Measurements from ENCODE around the gene LMF2. TPM values are rescaled to one million over a fixed set of nuclear protein-coding genes. Genes with fewer than 3 reads are reported as not detected.
"Not testable (repeated sequence)": the region's sequence is repeated elsewhere in the genome, so short reads cannot be mapped to it uniquely, and the experiment has no call there.

LMF2 gene
- total and polyA plus RNA-seq, 2 of the 4 experiments (the other 2 are of a cell fraction): 16.8 to 82.6 TPM

DNA sequence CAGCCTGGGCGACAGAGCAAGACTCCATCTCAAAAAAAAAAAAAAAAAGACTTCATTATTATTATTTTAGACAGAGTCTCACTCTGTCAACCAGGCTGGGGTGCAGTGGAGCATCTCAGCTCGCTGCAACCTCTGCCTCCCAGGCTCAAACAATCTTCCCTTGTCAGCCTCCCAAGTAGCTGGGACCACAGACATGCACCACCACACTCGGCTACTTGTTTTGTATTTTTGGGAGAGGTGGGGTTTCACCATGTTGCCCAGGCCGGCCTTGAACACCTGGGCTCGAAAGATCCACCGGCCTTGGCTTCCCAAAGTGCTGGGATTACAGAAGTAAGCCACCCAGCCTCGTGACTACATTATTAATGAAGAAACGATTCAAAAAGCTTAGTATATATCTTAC lies 27.6 kb upstream of the LMF2 start:
- in situ Hi-C loops (cut with MboI; ENCODE audit: low sequenced_read_pairs): no loop called here
- CTCF ChIA-PET: no interaction called here
- H2AK5ac ChIP-seq (ENCODE audit: low read depth, low read length): no peak overlapping the region
- no peak overlapping the region for H2AFZ ChIP-seq (replicated peaks; ENCODE audit: low read length, poor library complexity)
- H3K4me3 ChIP-seq (ENCODE audit: insufficient read depth, low read depth, low read length): no peak overlapping the region
- H3K56ac ChIP-seq (ENCODE audit: extremely low read depth, insufficient read depth, low read length): no peak overlapping the region
- no peaks in the 10 kb centered on the region for H4K20me1 ChIP-seq (ENCODE audit: insufficient read depth, low read length)
- TF ChIP-seq, protein P1, sequence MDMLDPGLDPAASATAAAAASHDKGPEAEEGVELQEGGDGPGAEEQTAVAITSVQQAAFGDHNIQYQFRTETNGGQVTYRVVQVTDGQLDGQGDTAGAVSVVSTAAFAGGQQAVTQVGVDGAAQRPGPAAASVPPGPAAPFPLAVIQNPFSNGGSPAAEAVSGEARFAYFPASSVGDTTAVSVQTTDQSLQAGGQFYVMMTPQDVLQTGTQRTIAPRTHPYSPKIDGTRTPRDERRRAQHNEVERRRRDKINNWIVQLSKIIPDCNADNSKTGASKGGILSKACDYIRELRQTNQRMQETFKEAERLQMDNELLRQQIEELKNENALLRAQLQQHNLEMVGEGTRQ (IDR thresholded peaks at IDR 0.05; ENCODE audit: low read depth, low read length): no peak
- no peak for TF ChIP-seq CHD1 (IDR thresholded peaks at IDR 0.05; ENCODE audit: low read depth, low read length)
- no peak for TF ChIP-seq MAFK (IDR thresholded peaks at IDR 0.05; ENCODE audit: low read depth, low read length)
- TF ChIP-seq, protein P2, sequence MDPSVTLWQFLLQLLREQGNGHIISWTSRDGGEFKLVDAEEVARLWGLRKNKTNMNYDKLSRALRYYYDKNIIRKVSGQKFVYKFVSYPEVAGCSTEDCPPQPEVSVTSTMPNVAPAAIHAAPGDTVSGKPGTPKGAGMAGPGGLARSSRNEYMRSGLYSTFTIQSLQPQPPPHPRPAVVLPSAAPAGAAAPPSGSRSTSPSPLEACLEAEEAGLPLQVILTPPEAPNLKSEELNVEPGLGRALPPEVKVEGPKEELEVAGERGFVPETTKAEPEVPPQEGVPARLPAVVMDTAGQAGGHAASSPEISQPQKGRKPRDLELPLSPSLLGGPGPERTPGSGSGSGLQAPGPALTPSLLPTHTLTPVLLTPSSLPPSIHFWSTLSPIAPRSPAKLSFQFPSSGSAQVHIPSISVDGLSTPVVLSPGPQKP (IDR thresholded peaks at IDR 0.05; ENCODE audit: borderline replicate concordance, low read depth, low read length): no peak
- TF ChIP-seq BHLHE40 (IDR thresholded peaks at IDR 0.05; ENCODE audit: low read depth, low read length): no peak
- no peak overlapping the region for H3K23ac ChIP-seq (ENCODE audit: low read depth, low read length)
- no peak overlapping the region for H4K91ac ChIP-seq (ENCODE audit: insufficient read depth, low read depth, low read length)
- H3K9ac ChIP-seq (ENCODE audit: low read depth, low read length): no peak overlapping the region
- H3K36me3 ChIP-seq (ENCODE audit: control insufficient read depth, insufficient read depth, low read length): no peaks in the 10 kb centered on the region
- DNase-seq (no peak), ATAC-seq (ENCODE audit: low read depth) (no peak)
- intact Hi-C loops (cut with micrococcal nuclease): no loop called here
- POLR2A ChIA-PET (ENCODE audit: unreplicated experiment): no interaction called here
- peaks cover 21% of the 10 kb centered on the region for H3K4me1 ChIP-seq (ENCODE audit: control insufficient read depth, insufficient read depth, low read length)
- H3K9me3 ChIP-seq (ENCODE audit: control insufficient read depth, insufficient read depth, low read length): no peaks in the 10 kb centered on the region
- H2BK15ac ChIP-seq (ENCODE audit: low read depth, low read length): no peak overlapping the region
- H3K14ac ChIP-seq (replicated peaks; ENCODE audit: low read depth, low read length): no peak overlapping the region
- H3K79me1 ChIP-seq (ENCODE audit: low read depth in 1 of 2, low read length in 2 of 2): no peaks in the 10 kb centered on the region; a peak in 1 of 4 replicates
- no peak overlapping the region for H3K18ac ChIP-seq (ENCODE audit: low read depth, low read length)
- H3K27ac ChIP-seq (ENCODE audit: insufficient read depth, low read length): no peak overlapping the region
- peaks cover 7% of the 10 kb centered on the region for H3K9me1 ChIP-seq (ENCODE audit: insufficient read depth, low read length)
- no peak overlapping the region for H3K4ac ChIP-seq (ENCODE audit: low read depth, low read length)
- H3K27me3 ChIP-seq (ENCODE audit: control insufficient read depth, insufficient read depth, low read length): peaks cover 5% of the 10 kb centered on the region; the same call in 1 of the 2 replicates
- WGBS, 2 experiments (ENCODE audit: extremely low coverage in 2 of 2, insufficient read length in 1 of 2): no CpG with 5 or more reads among the region's 8 CpGs
- no peak overlapping the region for H2BK20ac ChIP-seq (ENCODE audit: low read depth, low read length)
- BruUV-seq (replicated peaks): no TSS peak
- no peak overlapping the region for H4K8ac ChIP-seq (ENCODE audit: low read depth in 2 of 2, low read length in 2 of 2)
- dilution Hi-C loops (cut with HindIII; ENCODE audit: low sequenced_read_pairs, unreplicated experiment): no loop called here
- H2BK5ac ChIP-seq (ENCODE audit: low read depth, low read length, poor library complexity, severe bottlenecking): no peak overlapping the region
- H2AK9ac ChIP-seq (replicated peaks; ENCODE audit: low read depth, low read length, poor library complexity): no peak overlapping the region
- no peak overlapping the region for H4K5ac ChIP-seq (ENCODE audit: low read depth, low read length)
- no peak overlapping the region for H2BK120ac ChIP-seq (ENCODE audit: low read depth, low read length)
- no peak overlapping the region for H3K4me2 ChIP-seq (ENCODE audit: low read depth, low read length)

DNA sequence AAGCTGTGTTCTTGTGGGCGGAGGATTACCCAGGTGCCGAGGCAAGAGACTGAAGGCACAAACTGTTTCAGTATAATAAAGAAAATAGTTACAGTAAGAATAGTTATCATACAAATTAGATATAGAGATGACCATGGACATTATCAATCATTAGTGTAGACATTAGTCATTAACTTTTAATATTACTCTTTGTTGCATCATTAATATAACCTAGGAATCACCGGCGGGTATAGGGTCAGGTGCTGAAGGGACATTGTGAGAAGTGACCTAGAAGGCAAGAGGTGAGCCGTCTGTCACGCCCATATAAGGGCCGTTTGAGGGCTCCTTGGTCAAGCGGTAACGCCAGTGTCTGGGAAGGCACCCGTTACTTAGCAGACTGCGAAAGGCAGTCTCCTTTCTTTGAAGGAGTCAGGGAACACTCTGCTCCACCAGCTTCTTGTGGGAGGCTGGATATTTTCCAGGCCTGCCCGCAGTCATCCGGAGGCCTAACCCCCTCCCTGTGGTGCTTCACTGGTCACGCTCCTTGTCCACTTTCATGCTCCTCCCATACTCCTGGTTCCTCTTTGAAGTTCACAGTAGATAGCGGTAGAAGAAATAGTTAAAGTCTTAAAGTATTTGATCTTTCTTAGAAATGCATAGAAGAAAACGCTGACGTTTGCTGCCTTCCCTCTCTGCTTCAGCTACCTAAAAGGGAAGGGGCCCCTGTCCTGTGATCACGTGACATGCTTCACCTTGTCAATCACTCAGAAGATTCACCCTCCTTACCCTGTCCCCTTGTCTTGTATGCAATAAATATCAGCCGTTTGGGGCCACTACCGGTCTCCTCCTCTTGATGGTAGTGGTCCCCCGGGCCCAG lies 26.6 kb upstream of the LMF2 start:
- H3K4ac ChIP-seq (ENCODE audit: low read depth, low read length); H2BK20ac ChIP-seq (ENCODE audit: low read depth, low read length); H2AK9ac ChIP-seq (replicated peaks; ENCODE audit: low read depth, low read length, poor library complexity); intact Hi-C loops (cut with micrococcal nuclease); H2BK5ac ChIP-seq (ENCODE audit: low read depth, low read length, poor library complexity, severe bottlenecking); H3K56ac ChIP-seq (ENCODE audit: extremely low read depth, insufficient read depth, low read length); dilution Hi-C loops (cut with HindIII; ENCODE audit: low sequenced_read_pairs, unreplicated experiment); H3K4me2 ChIP-seq (ENCODE audit: low read depth, low read length); H2BK120ac ChIP-seq (ENCODE audit: low read depth, low read length); H3K27ac ChIP-seq (ENCODE audit: insufficient read depth, low read length); H4K20me1 ChIP-seq (ENCODE audit: insufficient read depth, low read length); H3K9me1 ChIP-seq (ENCODE audit: insufficient read depth, low read length); H3K14ac ChIP-seq (replicated peaks; ENCODE audit: low read depth, low read length); BruUV-seq (replicated peaks); H2AFZ ChIP-seq (replicated peaks; ENCODE audit: low read length, poor library complexity); H2AK5ac ChIP-seq (ENCODE audit: low read depth, low read length); H3K4me3 ChIP-seq (ENCODE audit: insufficient read depth, low read depth, low read length); in situ Hi-C loops (cut with MboI; ENCODE audit: low sequenced_read_pairs); H4K5ac ChIP-seq (ENCODE audit: low read depth, low read length); ATAC-seq (ENCODE audit: low read depth); H3K27me3 ChIP-seq (ENCODE audit: control insufficient read depth, insufficient read depth, low read length); H3K36me3 ChIP-seq (ENCODE audit: control insufficient read depth, insufficient read depth, low read length); H4K91ac ChIP-seq (ENCODE audit: insufficient read depth, low read depth, low read length); H4K8ac ChIP-seq (ENCODE audit: low read depth in 2 of 2, low read length in 2 of 2); H3K9ac ChIP-seq (ENCODE audit: low read depth, low read length); H3K9me3 ChIP-seq (ENCODE audit: control insufficient read depth, insufficient read depth, low read length); DNase-seq; H3K79me1 ChIP-seq (ENCODE audit: low read depth in 1 of 2, low read length in 2 of 2); CTCF ChIA-PET; H3K18ac ChIP-seq (ENCODE audit: low read depth, low read length); H2BK15ac ChIP-seq (ENCODE audit: low read depth, low read length); H3K23ac ChIP-seq (ENCODE audit: low read depth, low read length): not testable (repeated sequence)
- peaks cover 16% of the 10 kb centered on the region for H3K4me1 ChIP-seq (ENCODE audit: control insufficient read depth, insufficient read depth, low read length)
- WGBS, 2 experiments (ENCODE audit: extremely low coverage in 2 of 2, insufficient read length in 1 of 2): no CpG with 5 or more reads among the region's 21 CpGs
- POLR2A ChIA-PET (ENCODE audit: unreplicated experiment): interaction anchor here (0.5 kb wide), 1 partner anchor 371 kb away, joined by 4 read pairs; no protein-coding TSS in a partner anchor

Measured in IMR-90 (cell line).